Ishikawa (cell line): Measurements from ENCODE around the gene MCIDAS.

Experiments
- CEBPB ChIP-seq: IDR thresholded peaks from 2 replicates; pipeline ENCODE4 v1.6.1; 2012
- CREB1 ChIP-seq: IDR thresholded peaks from 2 replicates; pipeline ENCODE4 v1.6.1; 2012; ENCODE audit warnings: low read depth
- EGR1 ChIP-seq: IDR thresholded peaks from 2 replicates; pipeline ENCODE4 v1.6.1; 2012
- EP300 ChIP-seq: IDR thresholded peaks from 2 replicates; pipeline ENCODE4 v1.6.1; 2012; ENCODE audit warnings: borderline replicate concordance
- FOXM1 ChIP-seq: IDR thresholded peaks from 2 replicates; pipeline ENCODE4 v1.6.1; 2012; ENCODE audit warnings: low read depth, borderline replicate concordance
- MAX ChIP-seq: IDR thresholded peaks from 2 replicates; pipeline ENCODE4 v1.6.1; 2012
- NFIC ChIP-seq: IDR thresholded peaks from 2 replicates; pipeline ENCODE4 v1.6.1; 2012
- RAD21 ChIP-seq: IDR thresholded peaks from 2 replicates; pipeline ENCODE4 v1.6.1; 2012; ENCODE audit warnings: low read depth
- REST ChIP-seq: IDR thresholded peaks from 2 replicates; pipeline ENCODE4 v1.6.1; 2012; ENCODE audit warnings: low read depth, mild to moderate bottlenecking
- TAF1 ChIP-seq: IDR thresholded peaks from 2 replicates; pipeline ENCODE4 v1.6.1; 2012; ENCODE audit warnings: low read depth, mild to moderate bottlenecking
- TCF12 ChIP-seq: IDR thresholded peaks from 2 replicates; pipeline ENCODE4 v1.6.1; 2012; ENCODE audit warnings: low read depth
- TEAD4 ChIP-seq: IDR thresholded peaks from 2 replicates; pipeline ENCODE4 v1.6.1; 2012
- USF1 ChIP-seq: IDR thresholded peaks from 2 replicates; pipeline ENCODE4 v1.6.1; 2012
- YY1 ChIP-seq: IDR thresholded peaks from 2 replicates; pipeline ENCODE4 v1.6.1; 2012; ENCODE audit warnings: low read depth
- ZBTB7A ChIP-seq: IDR thresholded peaks from 2 replicates; pipeline ENCODE4 v1.6.1; 2012; ENCODE audit warnings: low read depth

MCIDAS gene

GRCh38 chr5:55222092-55222984, 4.8 kb downstream of the MCIDAS start:
- no peak for TF ChIP-seq EP300
- TF ChIP-seq YY1 = no peak
- no peak for TF ChIP-seq RAD21
- no peak for TF ChIP-seq TEAD4
- TF ChIP-seq MAX = no peak
- no peak for TF ChIP-seq TCF12
- TF ChIP-seq CEBPB = no peak
- TF ChIP-seq EGR1 = no peak
- no peak for TF ChIP-seq NFIC
- no peak for TF ChIP-seq FOXM1
- no peak for TF ChIP-seq REST
- no peak for TF ChIP-seq ZBTB7A
- no peak for TF ChIP-seq USF1
- no peak for TF ChIP-seq CREB1
- no peak for TF ChIP-seq TAF1

- no peak for TF ChIP-seq FOXM1
- no peak for TF ChIP-seq MAX
- TF ChIP-seq USF1 = no peak
- TF ChIP-seq EP300 = no peak
- TF ChIP-seq TCF12 = no peak
- TF ChIP-seq NFIC = no peak
- TF ChIP-seq YY1 = no peak
- no peak for TF ChIP-seq ZBTB7A
- no peak for TF ChIP-seq TAF1
- TF ChIP-seq CEBPB = no peak
- no peak for TF ChIP-seq EGR1
- TF ChIP-seq TEAD4 = no peak
Measured at GRCh38 chr5:55220433-55221185, 6.5 kb downstream of the MCIDAS start.

GRCh38 chr5:55219770-55220169, 7.3 kb downstream of the MCIDAS start:
- TF ChIP-seq FOXM1 (no peak), CREB1 (no peak), USF1 (no peak), RAD21 (no peak), EP300 (no peak), CEBPB (no peak), EGR1 (no peak), TCF12 (no peak), MAX (no peak), TAF1 (no peak)

- TF ChIP-seq YY1 (peak; percentile 62), MAX (peak; percentile 73), TAF1 (no peak), TCF12 (peak; percentile 89), USF1 (peak; percentile 68), CEBPB (peak; percentile 96), REST (no peak), EP300 (peak; percentile 78; the same call in 1 of the 2 replicates), CREB1 (no peak), RAD21 (no peak; the same call in 1 of the 2 replicates), ZBTB7A (no peak), TEAD4 (peak; percentile 85), EGR1 (no peak), FOXM1 (peak; percentile 45; the same call in 1 of the 2 replicates), NFIC (peak; percentile 97)
Measured at GRCh38 chr5:55218967-55219366, 8.1 kb downstream of the MCIDAS start.
